HG02970 (cell line): Measurements from ENCODE around the gene PCMTD2.

ENCODE experiments used
- ATAC-seq: cut with Tn5 transposase; IDR thresholded peaks from one replicate; pipeline ENCODE4 v1.9.1; 2021; ENCODE audit warnings: mild to moderate bottlenecking, moderate library complexity, moderate number of reproducible peaks; ENCODE audit not compliant: unreplicated experiment, low FRiP score

PCMTD2 gene

DNA sequence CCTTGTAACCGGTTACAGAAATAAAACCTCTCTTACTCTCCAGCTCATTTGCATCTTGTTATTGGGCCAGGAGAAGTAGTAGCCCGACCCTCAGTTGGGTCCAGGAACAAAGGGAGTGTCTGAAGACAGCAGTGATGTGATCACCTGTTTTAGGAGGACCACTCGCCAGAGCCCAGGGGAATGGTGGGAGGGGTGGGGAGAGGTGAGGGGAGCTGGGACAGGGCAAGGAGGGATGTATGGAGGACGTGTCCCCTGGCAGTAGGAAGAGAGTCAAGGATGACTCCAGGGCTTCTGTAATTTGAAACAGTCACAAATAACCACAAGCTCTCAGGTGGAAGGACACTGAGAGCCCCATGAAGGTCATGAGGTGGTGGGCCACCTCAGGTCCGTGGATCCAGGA, 1.4 kb upstream of the PCMTD2 start:
- ATAC-seq = no peak

- no peak for ATAC-seq
Observed at GRCh38 chr20:64254571-64255360, 782 bp upstream of the PCMTD2 start.

DNA sequence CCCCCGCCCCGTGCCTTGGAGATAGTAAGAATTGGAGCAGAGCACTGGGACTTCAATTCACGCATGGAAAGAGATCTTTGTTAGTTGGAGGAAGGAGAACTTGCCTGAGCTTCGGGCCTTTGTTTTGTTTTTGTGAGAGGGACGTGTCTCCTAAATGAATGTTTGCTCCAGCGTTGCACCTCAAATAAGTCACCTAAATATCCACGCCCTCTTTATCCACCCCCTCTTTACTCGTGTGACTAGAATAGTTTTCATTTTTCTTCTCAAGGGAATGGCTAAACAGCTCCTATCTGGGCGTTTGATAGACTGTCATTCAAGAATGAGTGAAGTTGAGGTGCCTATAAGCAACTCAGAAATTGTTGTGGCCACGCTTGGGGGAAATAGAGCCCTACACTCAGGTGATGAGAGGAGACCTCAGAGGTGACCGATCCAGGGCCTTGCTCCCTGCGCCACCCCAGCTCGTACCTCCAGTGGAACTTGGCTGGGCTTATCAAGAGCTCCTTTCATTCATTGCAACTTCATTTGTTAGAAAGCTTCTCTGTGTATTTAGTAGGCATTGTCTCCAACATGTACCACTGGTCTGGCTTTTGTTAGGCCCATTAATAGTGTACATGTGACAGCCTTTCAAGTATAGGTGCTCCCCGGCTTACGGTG, 861 bp downstream of the PCMTD2 start:
- ATAC-seq = no peak

DNA sequence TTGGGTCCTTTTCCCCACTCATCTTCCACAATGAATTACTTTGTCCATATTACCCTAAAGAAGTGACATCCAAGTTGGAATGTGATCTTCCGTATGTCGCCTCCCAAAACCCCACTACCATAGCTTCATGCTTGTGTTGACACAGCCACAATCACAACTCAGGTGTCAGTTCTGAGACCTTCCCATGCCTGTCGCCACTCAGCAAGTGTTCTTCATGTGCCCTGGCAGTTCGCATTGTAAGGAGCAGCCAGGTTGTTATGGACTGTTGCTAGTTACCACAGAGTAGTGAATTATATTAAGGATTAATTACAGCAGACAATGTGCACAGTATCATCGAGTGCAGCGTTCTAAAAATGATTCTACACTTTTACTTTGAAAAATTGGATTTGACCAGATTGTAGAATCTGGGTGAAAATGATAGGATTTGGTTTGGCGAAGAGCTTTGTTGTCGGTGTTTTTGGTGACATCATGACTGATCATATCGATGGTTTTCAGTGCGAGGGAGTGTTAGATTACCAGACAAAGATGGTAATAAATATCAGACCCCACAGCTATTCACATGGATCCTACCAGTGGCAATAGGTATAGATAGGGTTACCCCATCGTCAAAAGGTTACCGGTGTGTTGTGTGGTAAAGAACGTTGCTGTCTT, 1.7 kb downstream of the PCMTD2 start:
- no peak for ATAC-seq

DNA sequence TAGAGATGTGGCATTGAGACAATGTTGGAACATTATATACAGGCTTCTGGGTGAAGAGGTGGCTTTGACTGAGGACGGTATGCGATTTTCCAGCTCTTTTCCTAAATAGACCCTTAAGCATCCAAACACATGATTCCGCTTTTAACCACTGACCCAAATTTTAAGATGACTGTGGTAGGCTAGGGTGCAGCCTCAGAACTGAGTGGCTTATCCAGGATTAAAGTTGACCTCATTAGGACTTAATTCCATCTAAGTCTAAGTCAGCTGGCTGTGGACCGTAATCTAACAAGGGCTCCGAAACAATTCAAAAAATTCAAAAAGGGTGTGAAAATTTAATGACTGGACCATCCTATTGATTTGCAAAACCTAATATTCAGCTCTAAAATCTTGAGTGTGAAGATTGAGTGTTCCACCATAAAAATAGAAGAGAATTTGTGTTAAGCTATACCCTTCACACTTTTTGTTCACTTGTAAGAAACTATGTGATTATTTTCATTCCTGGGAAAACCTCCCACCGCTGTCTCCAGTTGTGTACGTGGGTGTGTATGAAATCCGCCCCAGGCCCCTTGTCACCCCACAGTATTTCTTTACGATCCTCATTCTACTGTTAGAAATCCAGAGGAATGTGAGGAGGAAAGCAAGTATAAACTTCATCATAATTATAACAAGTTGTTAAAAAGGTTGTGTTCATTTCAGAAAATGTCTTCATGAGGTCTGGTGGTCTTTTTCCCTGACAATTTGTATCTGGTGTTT, 2.7 kb downstream of the PCMTD2 start:
- no peak for ATAC-seq

GRCh38 chr20:64260239-64260638, 4.7 kb downstream of the PCMTD2 start:
- no peak for ATAC-seq

DNA sequence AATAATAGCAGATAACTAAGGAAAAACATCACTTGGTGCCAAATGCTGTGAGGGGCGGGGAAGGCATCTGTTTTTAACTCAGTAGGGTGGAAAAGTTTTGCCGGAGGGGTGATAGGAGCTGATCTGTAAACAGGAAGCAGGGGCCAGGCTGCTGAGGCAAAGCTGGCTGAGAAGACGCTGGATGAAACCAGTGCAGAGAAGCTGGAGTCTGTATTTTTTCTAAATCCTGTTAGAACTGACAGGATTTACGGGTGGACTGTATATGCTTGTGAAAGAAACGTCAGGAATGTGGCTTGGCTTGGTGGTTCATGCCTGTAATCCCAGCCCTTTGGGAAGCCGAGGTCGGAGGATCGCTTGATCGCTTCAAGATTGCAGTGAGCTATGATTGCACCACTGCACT, 5.6 kb downstream of the PCMTD2 start:
- ATAC-seq = no peak

GRCh38 chr20:64264091-64264490, 8.5 kb downstream of the PCMTD2 start:
- ATAC-seq = no peak

- no peak for ATAC-seq
Observed at GRCh38 chr20:64265201-64265600, 9.7 kb downstream of the PCMTD2 start.

DNA sequence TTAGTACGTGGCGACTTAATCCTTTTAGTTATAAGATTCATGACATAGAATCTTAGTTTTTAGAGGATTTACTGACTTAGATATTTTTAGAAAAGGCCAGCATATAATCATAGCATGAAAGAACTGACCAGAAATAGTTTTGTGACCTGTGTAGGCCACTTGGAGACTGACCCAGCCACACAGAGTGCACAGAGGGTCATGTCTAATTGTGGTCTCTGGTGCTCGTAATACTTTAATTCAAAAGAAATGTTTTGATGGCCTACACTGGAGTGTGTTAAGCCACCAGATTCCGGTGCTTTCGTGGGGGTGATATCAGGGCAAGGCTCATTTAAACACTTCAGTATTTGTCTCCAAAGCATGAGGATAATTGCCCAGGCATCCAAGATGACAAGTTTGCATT, 11.4 kb downstream of the PCMTD2 start:
- ATAC-seq = no peak

DNA sequence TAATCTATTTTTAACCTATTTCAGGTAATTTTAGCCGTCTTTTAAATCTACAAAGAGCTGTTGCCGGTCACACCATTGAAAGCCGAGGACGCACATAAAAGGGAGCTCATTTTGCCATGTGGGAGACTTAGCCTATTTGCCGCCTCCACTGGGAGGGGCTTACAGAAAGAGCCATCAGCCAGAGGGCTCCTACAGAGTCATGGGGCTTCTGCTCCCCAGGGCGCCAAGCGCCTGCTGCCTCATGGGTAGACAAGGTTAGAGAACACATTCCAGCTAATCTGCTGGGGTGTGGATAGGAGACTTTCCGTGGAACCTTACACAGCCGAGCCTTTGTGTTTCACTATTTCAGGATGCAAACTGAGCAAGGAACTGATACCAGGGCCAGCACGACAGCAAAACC, 12.6 kb downstream of the PCMTD2 start:
- ATAC-seq = no peak

DNA sequence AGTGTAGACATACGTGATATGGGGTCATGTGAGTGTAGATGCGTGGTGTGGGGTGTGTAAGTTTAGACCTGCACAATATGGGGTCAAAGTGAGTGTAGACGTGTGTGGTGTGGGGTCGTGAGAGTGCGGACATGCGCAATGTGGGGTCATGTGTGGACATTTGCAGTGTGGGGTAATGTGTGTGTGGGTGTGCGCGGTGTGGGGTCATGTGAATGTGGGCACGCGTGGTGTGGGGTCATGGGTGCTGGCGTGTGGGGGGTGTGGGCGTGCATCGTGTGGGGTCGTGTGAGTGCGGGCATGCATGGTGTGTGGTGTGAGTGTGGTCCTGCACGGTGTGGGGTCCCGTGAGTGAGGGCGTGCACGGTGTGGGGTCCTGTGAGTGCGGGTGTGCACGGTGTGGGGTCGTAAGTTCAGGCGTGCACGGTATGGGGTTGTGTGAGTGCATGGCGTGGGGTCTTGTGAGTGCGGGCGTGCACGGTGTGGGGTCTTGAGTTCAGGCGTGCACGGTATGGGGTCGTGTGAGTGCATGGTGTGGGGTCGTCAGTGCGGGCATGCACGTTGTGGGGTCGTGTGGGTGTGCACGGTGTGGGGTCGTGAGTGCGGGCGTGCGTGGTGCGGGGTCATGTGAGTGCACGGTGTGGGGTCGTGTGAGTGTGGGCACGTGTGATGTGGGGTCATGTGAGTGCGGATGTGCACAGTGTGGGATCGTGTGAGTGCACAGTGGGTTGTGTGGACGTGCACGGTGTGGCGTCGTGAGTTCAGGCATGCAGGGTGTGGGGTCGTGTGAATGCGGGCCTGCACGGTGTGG, 14.3 kb downstream of the PCMTD2 start:
- ATAC-seq = no peak

GRCh38 chr20:64271636-64272035, 16.1 kb downstream of the PCMTD2 start:
- ATAC-seq = no peak

DNA sequence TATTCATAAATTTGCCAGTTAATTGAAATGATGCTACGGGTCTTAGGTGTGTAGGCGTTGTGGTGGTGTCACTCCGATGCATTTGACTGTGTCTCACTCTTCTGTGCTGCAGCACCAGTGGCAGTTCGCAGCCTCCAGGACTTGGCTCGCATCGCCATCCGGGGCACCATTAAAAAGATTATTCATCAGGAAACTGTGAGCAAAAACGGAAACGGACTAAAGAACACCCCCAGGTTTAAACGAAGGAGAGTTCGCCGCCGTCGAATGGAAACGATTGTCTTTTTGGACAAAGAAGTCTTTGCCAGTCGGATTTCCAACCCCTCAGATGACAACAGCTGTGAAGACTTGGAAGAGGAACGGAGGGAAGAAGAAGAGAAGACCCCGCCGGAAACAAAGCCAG, 17.6 kb downstream of the PCMTD2 start:
- no peak for ATAC-seq

DNA sequence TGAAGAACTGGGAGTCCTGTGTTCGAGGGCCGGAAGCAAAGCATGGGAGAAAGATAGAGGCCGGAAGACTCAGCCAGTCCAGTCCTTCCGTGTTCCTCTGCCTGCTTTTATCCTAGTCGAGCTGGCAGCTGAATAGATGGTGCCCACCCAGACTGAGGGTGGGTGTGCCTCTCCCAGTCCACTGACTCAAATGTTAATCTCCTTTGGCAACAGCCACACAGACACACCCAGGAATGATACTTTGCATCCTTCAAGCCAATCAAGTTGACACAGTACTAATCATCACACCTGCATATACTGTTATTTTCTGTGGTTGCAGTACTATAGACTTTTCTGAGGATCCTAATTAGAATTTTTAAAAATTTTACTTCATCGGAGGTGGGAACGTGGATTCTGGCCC, 21.3 kb downstream of the PCMTD2 start:
- no peak for ATAC-seq

GRCh38 chr20:64277571-64278316, 22.2 kb downstream of the PCMTD2 start:
- no peak for ATAC-seq

GRCh38 chr20:64278317-64278681, 22.8 kb downstream of the PCMTD2 start:
- ATAC-seq = no peak

DNA sequence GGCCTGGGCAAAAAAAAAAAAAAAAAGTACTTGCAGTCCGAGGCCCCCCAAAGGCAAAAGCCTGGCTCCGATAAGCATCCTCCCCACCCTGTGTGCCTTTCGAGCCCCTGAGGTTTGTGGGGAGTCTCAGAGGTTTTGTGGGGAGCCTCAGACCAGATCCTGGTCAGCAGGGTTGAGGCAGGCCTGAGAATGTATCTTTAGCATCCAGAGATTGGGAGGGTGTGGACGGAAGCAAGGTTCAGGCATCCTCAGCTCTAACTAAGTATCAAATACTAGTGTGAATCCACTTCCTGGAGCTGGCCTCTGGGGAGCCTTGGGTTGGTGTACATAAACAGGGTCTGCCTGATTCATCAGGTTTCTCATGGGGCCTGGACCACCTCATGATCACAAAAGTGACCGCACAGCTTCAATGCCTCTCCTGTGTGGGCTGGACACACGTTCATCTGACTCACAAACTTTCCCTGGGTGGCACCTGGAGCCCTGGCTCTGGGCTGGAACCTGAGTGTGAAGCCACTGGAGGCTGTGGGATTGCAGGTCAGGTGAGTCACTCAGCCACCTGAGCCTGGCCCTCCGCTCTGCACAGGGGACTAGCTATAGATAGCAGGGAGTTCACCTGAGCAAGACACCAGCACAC, 24.4 kb downstream of the PCMTD2 start:
- no peak for ATAC-seq

DNA sequence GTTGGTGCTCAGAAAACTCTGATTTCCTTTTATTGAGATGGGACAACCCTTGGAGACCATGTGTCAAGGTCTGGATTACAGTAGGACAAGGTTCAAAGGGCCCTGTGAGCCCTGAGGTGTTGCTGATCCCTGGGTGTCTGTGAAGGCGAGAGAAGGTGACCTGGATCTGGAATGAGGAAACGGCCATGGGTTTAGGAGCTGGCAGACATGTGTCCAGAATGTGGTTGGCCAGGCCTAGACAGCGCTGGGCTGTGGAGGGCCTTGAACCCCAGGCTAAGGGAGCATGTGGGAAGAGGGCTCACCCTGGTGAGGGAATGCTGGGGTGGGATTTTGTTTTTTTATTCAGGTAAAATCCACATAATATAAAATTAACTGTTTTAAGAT, 24.9 kb downstream of the PCMTD2 start:
- ATAC-seq = no peak
